Vagina (tissue), 2 donors: ENCODE results near the gene GPHA2. TPM values are rescaled to one million over a fixed set of nuclear protein-coding genes. Genes with fewer than 3 reads are reported as not detected.

Experiments used
- DNase-seq, 2 donors: peaks; one replicate each; pipeline ENCODE4 v3.0.0-alpha.2; 2017; ENCODE audit errors: extremely low spot score in 2 of 2
- H3K27ac ChIP-seq: fragments of 200-600 bp; sonication (generic); one replicate; pipeline ENCODE4 v1.5.1; 2019
- H3K27me3 ChIP-seq: fragments of 200-600 bp; sonication (generic); one replicate; pipeline ENCODE4 v1.5.1; 2019
- H3K36me3 ChIP-seq, 2 donors: fragments of 200-600 bp; sonication (generic); one replicate each; pipeline ENCODE4 v1.5.1; 2017 to 2019
- H3K4me1 ChIP-seq: fragments of 200-600 bp; sonication (generic); one replicate; pipeline ENCODE4 v1.5.1; 2019
- H3K4me3 ChIP-seq, 2 donors: fragments of 200-600 bp; sonication (generic); 1 replicate in 1 of 2; 2 replicates in 1 of 2; pipeline ENCODE4 v1.5.1; 2016 to 2019
- H3K9me3 ChIP-seq: fragments of 200-600 bp; sonication (generic); one replicate; pipeline ENCODE4 v1.5.1; 2019
- POLR2A ChIP-seq, 2 donors: fragments of 450-650 bp; IDR thresholded peaks; one replicate each; pipeline ENCODE4 v1.6.1; 2017; ENCODE audit warnings: antibody characterized with exemption in 2 of 2, mild to moderate bottlenecking in 2 of 2, moderate library complexity in 2 of 2
- POLR2AphosphoS5 ChIP-seq, 2 donors: sonication (generic); formaldehyde crosslinking; IDR thresholded peaks; one replicate each; pipeline ENCODE4 v1.9.0; 2017; ENCODE audit warnings: antibody characterized with exemption in 2 of 2, mild to moderate bottlenecking in 2 of 2, low read depth in 1 of 2; ENCODE audit not compliant: insufficient read depth in 1 of 2
- intact Hi-C: fragments of 100-400 bp; cut with DNase I; formaldehyde crosslinking; loops from one replicate; pipeline ENCODE4 v1.15.1; 2023
- total RNA-seq: library from RNA; depleted of rRNA; stranded (reverse); fragments of >200 nt; gene quantifications from one replicate; pipeline ENCODE4 v1.2.3, GENCODE V29; 2016
- TF ChIP-seq, protein P1 (sequence below), 3 experiments: fragments of 450-650 bp in 2 of 3; fragments of 200-600 bp in 1 of 3; sonication (generic) in 1 of 3; IDR thresholded peaks; one replicate each; pipeline ENCODE4 v1.5.1; 2017 to 2019; ENCODE audit warnings: antibody characterized with exemption in 3 of 3, mild to moderate bottlenecking in 2 of 3, moderate library complexity in 2 of 3

GPHA2 gene
- total RNA-seq, 1 donor from 2014 or later: not detected

DNA sequence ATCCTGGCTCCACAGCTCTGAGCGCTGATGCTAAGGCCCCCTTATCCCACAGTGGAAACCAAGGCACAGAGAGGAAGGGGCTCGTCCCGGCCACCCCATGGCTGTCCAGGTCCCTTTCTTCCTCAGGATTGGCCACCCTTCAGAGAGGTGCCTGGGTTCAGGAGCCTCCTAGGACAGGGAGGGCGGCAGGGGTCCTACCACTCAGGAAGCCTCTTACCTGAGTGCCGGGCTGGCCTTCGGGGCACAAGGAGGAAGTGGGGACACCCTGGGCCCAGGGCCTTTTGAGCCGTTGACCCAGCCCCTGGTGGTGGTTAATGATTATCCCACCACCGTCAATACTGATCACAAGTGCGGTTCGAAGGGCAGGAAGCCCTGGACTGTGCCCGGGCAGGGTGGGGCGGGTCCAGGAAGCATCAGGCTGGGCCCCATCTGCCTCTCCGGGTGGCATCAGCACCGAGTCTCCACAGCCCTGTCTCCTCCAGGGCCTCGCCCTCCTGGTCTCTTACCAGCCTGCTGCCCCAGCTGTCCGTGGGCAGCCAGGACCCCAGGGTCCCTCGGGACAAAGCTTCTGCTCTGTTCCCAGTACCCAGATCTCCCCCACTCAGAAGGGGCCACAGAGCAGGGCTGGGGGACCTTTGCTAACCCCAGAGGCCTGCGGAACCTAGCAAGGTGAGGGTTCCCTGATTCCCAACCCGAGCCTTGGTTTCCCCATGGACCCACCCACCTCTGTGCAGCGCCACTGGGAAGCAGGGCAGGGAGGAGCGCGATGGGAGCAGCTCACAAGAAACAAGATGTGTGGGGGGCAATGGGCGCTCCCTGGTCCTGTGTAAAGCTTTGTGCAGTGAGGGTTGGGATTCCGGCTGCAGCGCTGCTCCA is 42.3 kb downstream of the GPHA2 start:
- TF ChIP-seq POLR2A (IDR thresholded peaks at IDR 0.05) (no peak), POLR2AphosphoS5 (IDR thresholded peaks at IDR 0.05; ENCODE audit: insufficient read depth in 1 of 2, low read depth in 1 of 2) (no peak)
- TF ChIP-seq, protein P1, sequence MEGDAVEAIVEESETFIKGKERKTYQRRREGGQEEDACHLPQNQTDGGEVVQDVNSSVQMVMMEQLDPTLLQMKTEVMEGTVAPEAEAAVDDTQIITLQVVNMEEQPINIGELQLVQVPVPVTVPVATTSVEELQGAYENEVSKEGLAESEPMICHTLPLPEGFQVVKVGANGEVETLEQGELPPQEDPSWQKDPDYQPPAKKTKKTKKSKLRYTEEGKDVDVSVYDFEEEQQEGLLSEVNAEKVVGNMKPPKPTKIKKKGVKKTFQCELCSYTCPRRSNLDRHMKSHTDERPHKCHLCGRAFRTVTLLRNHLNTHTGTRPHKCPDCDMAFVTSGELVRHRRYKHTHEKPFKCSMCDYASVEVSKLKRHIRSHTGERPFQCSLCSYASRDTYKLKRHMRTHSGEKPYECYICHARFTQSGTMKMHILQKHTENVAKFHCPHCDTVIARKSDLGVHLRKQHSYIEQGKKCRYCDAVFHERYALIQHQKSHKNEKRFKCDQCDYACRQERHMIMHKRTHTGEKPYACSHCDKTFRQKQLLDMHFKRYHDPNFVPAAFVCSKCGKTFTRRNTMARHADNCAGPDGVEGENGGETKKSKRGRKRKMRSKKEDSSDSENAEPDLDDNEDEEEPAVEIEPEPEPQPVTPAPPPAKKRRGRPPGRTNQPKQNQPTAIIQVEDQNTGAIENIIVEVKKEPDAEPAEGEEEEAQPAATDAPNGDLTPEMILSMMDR (IDR thresholded peaks at IDR 0.05): no peak
- Histone ChIP-seq H3K4me1 (no peaks in the 10 kb centered on the region), H3K27ac (no peak overlapping the region), H3K27me3 (no peaks in the 10 kb centered on the region), H3K9me3 (no peaks in the 10 kb centered on the region), H3K4me3 (no peak overlapping the region), H3K36me3 (peaks cover 0 to 16% of the 10 kb centered on the region in 2 donors)
- DNase-seq: no peak
- intact Hi-C loops: no loop called here

DNA sequence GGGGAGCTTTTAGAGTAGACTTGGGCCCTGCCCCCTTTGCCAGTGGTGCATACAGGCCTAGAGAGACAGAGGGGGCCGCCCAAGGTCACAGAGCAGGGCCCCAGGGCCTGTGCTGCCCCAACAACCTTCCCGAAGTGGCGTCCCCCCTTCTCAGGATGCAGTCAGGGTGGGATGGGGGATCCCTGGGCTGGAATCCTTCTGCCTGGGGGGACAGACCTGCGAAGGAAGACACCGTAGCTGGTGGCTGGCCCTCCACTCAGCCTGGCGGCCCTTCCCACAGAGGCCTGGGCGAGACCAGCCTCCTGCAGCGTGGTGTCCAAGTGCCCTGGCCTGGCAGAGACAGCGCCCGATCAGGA is 42.9 kb downstream of the GPHA2 start:
- intact Hi-C loops: no loop called here

DNA sequence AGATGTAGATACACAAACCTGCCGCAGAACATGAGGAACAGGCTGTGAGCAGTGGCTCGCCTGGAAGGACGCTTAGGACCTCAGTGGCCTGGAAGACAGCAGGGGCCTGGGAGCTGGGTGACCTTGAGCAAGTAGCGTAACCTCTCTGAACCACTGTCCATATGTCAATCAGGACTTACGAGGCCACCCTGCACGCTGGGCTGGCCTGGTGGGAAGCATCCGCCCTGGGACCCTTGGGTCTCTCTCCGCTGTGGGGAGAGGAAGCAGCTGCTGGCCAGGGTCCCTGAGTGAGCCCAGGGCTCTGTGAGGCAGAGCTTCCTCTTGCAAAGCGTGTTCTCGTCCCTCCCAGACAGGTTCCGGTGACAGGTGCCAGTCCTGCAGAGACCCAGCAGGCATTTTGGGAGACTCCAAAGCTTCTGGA is 43.3 kb downstream of the GPHA2 start:
- H3K27ac ChIP-seq: no peak overlapping the region
- intact Hi-C loops: no loop called here
- H3K27me3 ChIP-seq: no peaks in the 10 kb centered on the region
- peaks cover 0 to 6% of the 10 kb centered on the region in 2 donors for H3K36me3 ChIP-seq
- no peaks in the 10 kb centered on the region for H3K9me3 ChIP-seq
- no peak for DNase-seq
- no peak overlapping the region for H3K4me3 ChIP-seq
- H3K4me1 ChIP-seq: peaks cover 10% of the 10 kb centered on the region
- TF ChIP-seq, protein P1 (IDR thresholded peaks at IDR 0.05): no peak
- TF ChIP-seq POLR2AphosphoS5 (IDR thresholded peaks at IDR 0.05; ENCODE audit: insufficient read depth in 1 of 2, low read depth in 1 of 2) (no peak), POLR2A (IDR thresholded peaks at IDR 0.05) (no peak)

More for the DNA sequence above, 42.9 kb downstream of the GPHA2 start:
- peaks cover 0 to 10% of the 10 kb centered on the region in 2 donors for H3K36me3 ChIP-seq
- H3K27ac ChIP-seq: no peak overlapping the region
- no peaks in the 10 kb centered on the region for H3K27me3 ChIP-seq
- TF ChIP-seq, protein P1 (IDR thresholded peaks at IDR 0.05): no peak
- TF ChIP-seq POLR2A (IDR thresholded peaks at IDR 0.05) (no peak), POLR2AphosphoS5 (IDR thresholded peaks at IDR 0.05; ENCODE audit: insufficient read depth in 1 of 2, low read depth in 1 of 2) (no peak)
- peaks cover 6% of the 10 kb centered on the region for H3K4me1 ChIP-seq
- H3K9me3 ChIP-seq: no peaks in the 10 kb centered on the region
- DNase-seq: no peak
- no peak overlapping the region for H3K4me3 ChIP-seq

DNA sequence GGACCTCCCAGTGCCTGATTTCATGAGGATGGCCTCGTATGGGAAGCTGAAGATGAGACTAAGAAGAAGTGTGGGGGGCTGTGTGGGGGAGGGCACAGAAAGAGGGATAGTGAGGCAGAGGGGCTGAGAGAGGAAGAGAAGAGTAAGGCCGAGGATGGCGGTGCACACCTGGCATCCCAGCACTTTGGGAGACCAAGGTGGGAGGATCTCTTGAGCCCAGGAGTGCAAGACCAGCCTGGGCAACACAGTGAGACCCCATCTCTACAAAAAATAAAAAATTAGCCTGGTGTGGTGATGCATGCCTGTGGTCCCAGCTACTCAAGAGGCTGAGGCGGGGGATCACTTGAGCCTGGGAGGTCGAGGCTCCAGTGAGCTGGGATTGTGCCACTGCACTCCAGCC is 43.8 kb downstream of the GPHA2 start:
- TF ChIP-seq, protein P1 (IDR thresholded peaks at IDR 0.05): no peak
- TF ChIP-seq POLR2AphosphoS5 (IDR thresholded peaks at IDR 0.05; ENCODE audit: insufficient read depth in 1 of 2, low read depth in 1 of 2): no peak
- TF ChIP-seq POLR2A (IDR thresholded peaks at IDR 0.05): no peak
- H3K4me1 ChIP-seq: peaks cover 10% of the 10 kb centered on the region
- H3K9me3 ChIP-seq: no peaks in the 10 kb centered on the region
- H3K27me3 ChIP-seq: no peaks in the 10 kb centered on the region
- peaks cover 0 to under 1% of the 10 kb centered on the region in 2 donors for H3K36me3 ChIP-seq
- H3K27ac ChIP-seq: no peak overlapping the region
- DNase-seq: no peak
- H3K4me3 ChIP-seq: no peak overlapping the region
- intact Hi-C loops: no loop called here

DNA sequence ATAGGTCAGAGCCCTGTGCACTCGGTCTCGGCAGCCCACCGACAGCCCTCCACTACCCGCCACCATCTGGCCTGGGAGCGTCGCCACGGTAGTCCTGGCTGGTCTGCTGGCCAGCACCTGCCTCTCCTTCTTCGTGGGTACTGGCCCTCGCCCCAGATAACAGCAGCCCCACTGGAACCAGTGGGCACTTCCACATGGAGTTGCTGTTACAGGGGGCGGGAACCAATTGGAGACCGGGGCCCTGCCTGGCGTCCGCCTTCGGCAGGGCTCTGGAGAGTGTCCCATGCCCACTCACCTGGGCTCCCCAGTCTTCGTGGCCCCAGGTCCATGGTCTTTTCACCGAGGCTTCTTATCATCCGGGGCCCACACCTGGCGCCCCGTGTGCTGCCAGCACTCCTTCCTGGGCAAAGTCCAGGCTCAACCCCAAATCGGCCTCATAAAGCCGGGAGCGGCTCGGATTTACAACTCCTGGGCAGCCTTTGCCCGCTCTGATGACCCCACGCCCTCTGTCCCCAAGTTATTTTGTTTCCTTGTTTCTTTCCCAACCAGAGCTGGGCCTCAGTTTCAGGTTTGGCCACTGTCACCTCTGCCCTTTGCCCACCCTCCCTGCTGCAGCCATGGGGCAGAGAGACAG is 44.4 kb downstream of the GPHA2 start:
- H3K27ac ChIP-seq: no peak overlapping the region
- no peak for DNase-seq
- no peaks in the 10 kb centered on the region for H3K36me3 ChIP-seq
- intact Hi-C loops: no loop called here
- TF ChIP-seq POLR2A (IDR thresholded peaks at IDR 0.05) (no peak), POLR2AphosphoS5 (IDR thresholded peaks at IDR 0.05; ENCODE audit: insufficient read depth in 1 of 2, low read depth in 1 of 2) (no peak)
- TF ChIP-seq, protein P1 (IDR thresholded peaks at IDR 0.05): no peak
- no peak overlapping the region for H3K4me3 ChIP-seq
- H3K4me1 ChIP-seq: peaks cover 10% of the 10 kb centered on the region
- no peaks in the 10 kb centered on the region for H3K9me3 ChIP-seq
- H3K27me3 ChIP-seq: no peaks in the 10 kb centered on the region
